H1 (cell line): ENCODE data around the gene MAGIX. TPM values are rescaled to one million over a fixed set of nuclear protein-coding genes. Genes with fewer than 3 reads are reported as not detected.
A peak's percentile ranks its signal among the peaks of the same experiment; 100 is the strongest.

Experiments
- CTCF ChIA-PET: fragments of 300-600 bp; sonication (Branson Sonifier 250); formaldehyde crosslinking; loops from one replicate; lab custom pipeline; 2021; ENCODE audit not compliant: partially characterized antibody; lab: Charles Lee
- POLR2A ChIA-PET: fragments of 300-600 bp; sonication (Branson Sonifier 250); formaldehyde crosslinking; loops from one replicate; lab custom pipeline; 2021; ENCODE audit warnings: inconsistent platforms; ENCODE audit not compliant: partially characterized antibody; lab: Charles Lee
- DNase-seq, 2 experiments: peaks; one replicate each; pipeline versions ENCODE4 v3.0.0 to v3.0.0-alpha.2; 2010 to 2022; ENCODE audit warnings: low spot score in 2 of 2, low read depth in 1 of 2, mixed read lengths in 1 of 2
- FAIRE-seq: peaks from 2 replicates; lab custom pipeline; 2011; peaks lifted over from hg19 to GRCh38; lab: Jason Lieb, UNC
- H2AFZ ChIP-seq: 2 replicates; pipeline ENCODE4 v1.8.1; 2012; ENCODE audit warnings: low read length, inconsistent platforms
- H2AK5ac ChIP-seq: 2 replicates; pipeline ENCODE4 v1.6.1; 2013; ENCODE audit warnings: low read depth, low read length
- H2BK120ac ChIP-seq: replicated peaks from 2 replicates; pipeline ENCODE3; 2013; ENCODE audit warnings: low read depth, low read length, inconsistent platforms
- H2BK12ac ChIP-seq: 2 replicates; pipeline ENCODE4 v1.6.1; 2013; ENCODE audit warnings: low read depth, low read length
- H2BK15ac ChIP-seq: 2 replicates; pipeline ENCODE4 v1.6.1; 2013; ENCODE audit warnings: low read length
- H2BK20ac ChIP-seq: 2 replicates; pipeline ENCODE4 v1.6.1; 2013; ENCODE audit warnings: low read length
- H2BK5ac ChIP-seq: 2 replicates; pipeline ENCODE4 v1.6.1; 2013; ENCODE audit warnings: low read depth, low read length
- H3K14ac ChIP-seq: 2 replicates; pipeline ENCODE4 v1.6.1; 2013; ENCODE audit warnings: inconsistent platforms; ENCODE audit not compliant: insufficient read length
- H3K18ac ChIP-seq: 2 replicates; pipeline ENCODE4 v1.6.1; 2013; ENCODE audit warnings: low read length; ENCODE audit errors: extremely low read depth
- H3K23ac ChIP-seq: 2 replicates; pipeline ENCODE4 v1.6.1; 2013; ENCODE audit warnings: inconsistent platforms; ENCODE audit not compliant: insufficient read length
- H3K23me2 ChIP-seq: 2 replicates; pipeline ENCODE4 v1.6.1; 2013; ENCODE audit warnings: low read depth, low read length
- H3K27ac ChIP-seq: 2 replicates; pipeline ENCODE4 v1.6.1; 2011; ENCODE audit warnings: low read depth, low read length, inconsistent platforms
- H3K27me3 ChIP-seq, 4 experiments: replicated peaks in 1 of 4; 1 replicate in 1 of 4; 2 replicates in 3 of 4; pipeline versions ENCODE4 v1.6.1 to v1.8.1; 2011 to 2013; ENCODE audit warnings: low read length in 3 of 4, mild to moderate bottlenecking in 3 of 4, inconsistent platforms in 2 of 4, mixed read lengths in 2 of 4, moderate library complexity in 1 of 4; ENCODE audit not compliant: control insufficient read depth in 3 of 4, insufficient read depth in 3 of 4; ENCODE audit errors: extremely low read depth in 1 of 4
- H3K36me3 ChIP-seq, 4 experiments: 2 replicates each; pipeline versions ENCODE4 v1.6.1 to v1.8.1; 2011 to 2013; ENCODE audit warnings: mild to moderate bottlenecking in 4 of 4, low read length in 3 of 4, moderate library complexity in 2 of 4, control low read depth in 1 of 4, inconsistent platforms in 1 of 4; ENCODE audit not compliant: insufficient read depth in 4 of 4, control insufficient read depth in 2 of 4
- H3K4ac ChIP-seq: replicated peaks from 2 replicates; pipeline ENCODE3; 2013; ENCODE audit warnings: low read length, low read depth, mixed read lengths, inconsistent platforms; ENCODE audit not compliant: insufficient read length
- H3K4me1 ChIP-seq, 4 experiments: replicated peaks in 1 of 4; 1 replicate in 1 of 4; 2 replicates in 3 of 4; pipeline versions ENCODE4 v1.6.1 to v1.8.1; 2011 to 2013; ENCODE audit warnings: low read length in 3 of 4, inconsistent platforms in 2 of 4, mixed read lengths in 1 of 4; ENCODE audit not compliant: insufficient read depth in 4 of 4, control insufficient read depth in 3 of 4
- H3K4me2 ChIP-seq, 2 experiments: 2 replicates each; pipeline versions ENCODE4 v1.6.1 to v1.8.1; 2011 to 2013; ENCODE audit warnings: low read depth in 2 of 2, low read length in 2 of 2, control low read depth in 1 of 2, inconsistent platforms in 1 of 2, mild to moderate bottlenecking in 1 of 2; ENCODE audit not compliant: insufficient read depth in 1 of 2
- H3K4me3 ChIP-seq, 4 experiments: fragments of 200-600, 300-600 bp in 1 of 4; sonication (generic), shearing (Covaris generic), sonication (Bioruptor Twin) in 1 of 4; 2 replicates each; pipeline versions ENCODE4 v1.5.1 to v1.8.1; 2011 to 2016; ENCODE audit warnings: low read length in 4 of 4, low read depth in 3 of 4, control low read depth in 2 of 4, inconsistent platforms in 2 of 4, mild to moderate bottlenecking in 2 of 4, mixed read lengths in 1 of 4, moderate library complexity in 1 of 4; ENCODE audit not compliant: insufficient read depth in 2 of 4; ENCODE audit errors: extremely low read depth in 1 of 4
- H3K56ac ChIP-seq: replicated peaks from 2 replicates; pipeline ENCODE3; 2013; ENCODE audit warnings: low read depth, mild to moderate bottlenecking, mixed read lengths, low read length, inconsistent platforms; ENCODE audit not compliant: insufficient read length
- H3K79me1 ChIP-seq: 2 replicates; pipeline ENCODE4 v1.6.1; 2013; ENCODE audit warnings: low read depth, low read length, control low read depth
- H3K79me2 ChIP-seq, 2 experiments: 2 replicates each; pipeline versions ENCODE4 v1.6.1 to v1.8.1; 2012 to 2013; ENCODE audit warnings: low read length in 2 of 2, mild to moderate bottlenecking in 2 of 2, inconsistent platforms in 1 of 2; ENCODE audit not compliant: insufficient read depth in 2 of 2, control insufficient read depth in 1 of 2
- H3K9ac ChIP-seq, 4 experiments: replicated peaks in 1 of 4; 1 replicate in 1 of 4; 2 replicates in 3 of 4; pipeline versions ENCODE4 v1.6.1 to v1.8.1; 2011 to 2013; ENCODE audit warnings: low read depth in 3 of 4, low read length in 3 of 4, control low read depth in 2 of 4, mild to moderate bottlenecking in 2 of 4, moderate library complexity in 2 of 4, inconsistent platforms in 1 of 4; ENCODE audit errors: extremely low read depth in 1 of 4
- H3K9me3 ChIP-seq, 2 experiments: 2 replicates each; pipeline versions ENCODE4 v1.6.1 to v1.8.1; 2012 to 2013; ENCODE audit warnings: mild to moderate bottlenecking in 2 of 2, moderate library complexity in 2 of 2, control low read depth in 1 of 2, inconsistent platforms in 1 of 2, low read depth in 1 of 2, low read length in 1 of 2, mixed read lengths in 1 of 2; ENCODE audit not compliant: insufficient read depth in 2 of 2
- H4K20me1 ChIP-seq, 2 experiments: replicated peaks in 1 of 2; 2 replicates each; pipeline versions ENCODE3 to v1.8.1; 2011 to 2013; ENCODE audit warnings: inconsistent platforms in 2 of 2, low read length in 2 of 2, mild to moderate bottlenecking in 1 of 2; ENCODE audit not compliant: insufficient read depth in 2 of 2, control insufficient read depth in 1 of 2
- H4K5ac ChIP-seq: 2 replicates; pipeline ENCODE4 v1.6.1; 2013; ENCODE audit warnings: low read length, low read depth, mixed read lengths, inconsistent platforms; ENCODE audit not compliant: insufficient read length
- H4K8ac ChIP-seq: 2 replicates; pipeline ENCODE4 v1.8.0; 2013; ENCODE audit warnings: mild to moderate bottlenecking, moderate library complexity, low read length, inconsistent platforms; ENCODE audit not compliant: insufficient read depth; ENCODE audit errors: extremely low read depth
- H4K91ac ChIP-seq: replicated peaks from 2 replicates; pipeline ENCODE3; 2013; ENCODE audit warnings: low read length, mixed read lengths, inconsistent platforms; ENCODE audit not compliant: insufficient read length
- TBP ChIP-seq: IDR thresholded peaks from 2 replicates; pipeline ENCODE4 v1.6.1; 2011; ENCODE audit warnings: low read depth, low read length, improper control_type of control experiment
- TCF12 ChIP-seq: IDR thresholded peaks from 2 replicates; pipeline ENCODE4 v1.6.1; 2011; ENCODE audit warnings: low read depth, mild to moderate bottlenecking, low read length
- WGBS, 2 experiments: shearing (Covaris generic) in 1 of 2; methylation state at CpG; one replicate each; pipeline versions ENCODE4 v1.1.6 to v1.1.7; 2013 to 2015; ENCODE audit warnings: low lambda C conversion rate in 2 of 2, mixed read lengths in 2 of 2, inconsistent platforms in 1 of 2, low coverage in 1 of 2, missing lambda C conversion rate in 1 of 2; ENCODE audit not compliant: insufficient replicate concordance in 2 of 2, insufficient coverage in 1 of 2, insufficient read length in 1 of 2; ENCODE audit errors: extremely low coverage in 1 of 2, missing lambda C conversion rate in 1 of 2; 5-methylcytosine and 5-hydroxymethylcytosine counted together
- polyA plus RNA-seq, 7 experiments: library from polyadenylated mRNA; depleted of rRNA in 3 of 7; stranded (reverse) in 5 of 7; unstranded in 2 of 7; fragments of >200 nt in 5 of 7; fragments of 200-250 nt in 2 of 7; gene quantifications; 1 replicate in 5 of 7; 2 replicates in 1 of 7; 4 replicates in 1 of 7; pipeline versions ENCODE4 v1.2.1 to v1.2.3, GENCODE V29; 2011 to 2013; ENCODE audit warnings: missing spikeins in 2 of 7, mixed read lengths in 2 of 7
- total RNA-seq: library from RNA; stranded (reverse); fragmentation: NEBNext Ultra II Directional; extraction: Animal tissue kit (Norgen Biotek cat#: 25700); gene quantifications from 2 replicates; pipeline ENCODE4 v1.2.1, GENCODE V29; 2021
- TF ChIP-seq, protein P1 (sequence below): IDR thresholded peaks from 2 replicates; pipeline ENCODE4 v1.6.1; 2012; ENCODE audit warnings: inconsistent platforms

MAGIX gene
- total and polyA plus RNA-seq, 2 of the 8 experiments (the other 6 are each of a cell fraction or from before 2014, with no cell fraction given) = 0.37 to 1.1 TPM

- no peak overlapping the region for H4K5ac ChIP-seq
- no peaks in the 10 kb centered on the region for H3K36me3 ChIP-seq
- POLR2A ChIA-PET = interaction anchor here (0.6 kb wide), 1 partner anchor 15 kb away, joined by 3 read pairs; no protein-coding TSS in a partner anchor
- H2BK12ac ChIP-seq = no peak overlapping the region
- no peak overlapping the region for H3K4ac ChIP-seq
- FAIRE-seq = no peak
- DNase-seq = peak in 1 of 2 experiments; percentile 49
- no peak overlapping the region for H2BK120ac ChIP-seq
- TF ChIP-seq, protein P1, sequence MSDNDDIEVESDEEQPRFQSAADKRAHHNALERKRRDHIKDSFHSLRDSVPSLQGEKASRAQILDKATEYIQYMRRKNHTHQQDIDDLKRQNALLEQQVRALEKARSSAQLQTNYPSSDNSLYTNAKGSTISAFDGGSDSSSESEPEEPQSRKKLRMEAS = no peak
- TF ChIP-seq TBP = no peak
- TF ChIP-seq TCF12 = no peak
- no peak overlapping the region for H4K91ac ChIP-seq
- no peak overlapping the region for H3K14ac ChIP-seq
- no peak overlapping the region for H2AFZ ChIP-seq
- H2BK15ac ChIP-seq = no peak overlapping the region
- no peak overlapping the region for H3K9ac ChIP-seq
- peak overlapping the region in 1 of 4 experiments; percentile 47; a peak in 3 of 8 replicates for H3K4me3 ChIP-seq
- peaks cover 0 to 4% (median under 1%) of the 10 kb centered on the region in 4 experiments; a peak in 3 of 7 replicates for H3K4me1 ChIP-seq
- no peaks in the 10 kb centered on the region for H4K20me1 ChIP-seq
- no peak overlapping the region for H4K8ac ChIP-seq
- H3K56ac ChIP-seq = no peak overlapping the region
- no peaks in the 10 kb centered on the region for H3K79me2 ChIP-seq
- peaks cover 2% of the 10 kb centered on the region; the same call in 1 of the 2 replicates for H3K23me2 ChIP-seq
- H3K9me3 ChIP-seq = no peaks in the 10 kb centered on the region
- peak overlapping the region; percentile 59 to 87 for H3K4me2 ChIP-seq
- peaks cover 1 to 9% (median 3%) of the 10 kb centered on the region in 4 experiments; a peak in 5 of 7 replicates for H3K27me3 ChIP-seq
- WGBS, 2 experiments = 11% methylated on average over 7 of the region's 25 CpGs; no CpG with 5 or more reads in 1 of the 2 experiments
- CTCF ChIA-PET = interaction anchor here (0.6 to 2.6 kb wide), 4 partner anchors 14 to 186 kb away, joined by 3 to 10 read pairs (median 4); partner anchors contain the start of gene KCND1
- no peak overlapping the region for H3K23ac ChIP-seq
- no peak overlapping the region for H2BK20ac ChIP-seq
- H2BK5ac ChIP-seq = no peak overlapping the region
- H2AK5ac ChIP-seq = no peak overlapping the region
- no peaks in the 10 kb centered on the region for H3K79me1 ChIP-seq
- H3K18ac ChIP-seq = no peak overlapping the region; the same call in 1 of the 2 replicates
- no peak overlapping the region for H3K27ac ChIP-seq
These were observed 5.4 kb upstream of the MAGIX start for GRCh38 chrX:49157194-49157593.
